ENCODE data around the gene ZNF503. TPM values are rescaled to one million over a fixed set of nuclear protein-coding genes. Genes with fewer than 3 reads are reported as not detected.

Gene ZNF503
- polyA plus RNA-seq, 2 donors: 14.5 to 19.4 TPM

DNA sequence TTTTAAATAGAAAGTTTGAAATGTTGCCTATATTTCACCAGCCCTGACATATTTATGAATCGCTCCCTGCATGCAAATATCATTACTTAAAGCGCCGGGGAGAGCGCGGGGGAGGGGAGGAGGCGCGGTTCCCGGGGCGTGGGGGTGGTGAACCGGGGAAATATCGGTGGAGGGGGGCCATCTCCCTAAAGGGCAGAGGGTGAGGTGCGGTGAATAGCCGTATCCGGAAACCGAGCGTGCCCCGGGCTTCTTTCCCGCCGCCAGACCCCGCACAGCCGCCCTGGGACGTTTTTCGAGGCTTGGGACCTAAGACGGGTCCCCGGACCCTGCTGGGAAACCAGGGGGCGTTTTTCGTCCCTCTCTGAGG lies 6.9 kb upstream of the ZNF503 start:
- Histone ChIP-seq H3K9me3 (ENCODE audit: control insufficient read depth in 2 of 2, insufficient read depth in 1 of 2, low read depth in 1 of 2, low read length in 1 of 2) (no peaks in the 10 kb centered on the region), H3K36me3 (ENCODE audit: control insufficient read depth in 2 of 2, insufficient read depth in 2 of 2, low read length in 1 of 2) (no peaks in the 10 kb centered on the region), H3K27me3 (ENCODE audit: control insufficient read depth in 1 of 2, insufficient read depth in 2 of 2, low read length in 2 of 2) (no peaks in the 10 kb centered on the region), H3K4me1 (ENCODE audit: control insufficient read depth in 2 of 2, insufficient read depth in 2 of 2, low read length in 1 of 2) (peaks cover 0 to 3% of the 10 kb centered on the region in 2 donors), H3K4me3 (ENCODE audit: low read depth in 1 of 2, low read length in 2 of 2) (peak overlapping the region; percentile 73 to 80), H3K27ac (ENCODE audit: low read depth in 2 of 2, low read length in 1 of 2) (peak overlapping the region; percentile 95 to 97)
- 2 to 8% methylated on average over 27 of the region's 27 CpGs for WGBS, 2 donors

- peak overlapping the region; percentile 95 to 97 for H3K27ac ChIP-seq (ENCODE audit: low read depth in 2 of 2, low read length in 1 of 2)
- H3K4me3 ChIP-seq (ENCODE audit: low read depth in 1 of 2, low read length in 2 of 2): peak overlapping the region; percentile 73 to 80
- H3K4me1 ChIP-seq (ENCODE audit: control insufficient read depth in 2 of 2, insufficient read depth in 2 of 2, low read length in 1 of 2): peaks cover 0 to 3% of the 10 kb centered on the region in 2 donors
- H3K36me3 ChIP-seq (ENCODE audit: control insufficient read depth in 2 of 2, insufficient read depth in 2 of 2, low read length in 1 of 2): no peaks in the 10 kb centered on the region
- H3K27me3 ChIP-seq (ENCODE audit: control insufficient read depth in 1 of 2, insufficient read depth in 2 of 2, low read length in 2 of 2): no peaks in the 10 kb centered on the region
- 3 to 13% methylated on average over 68 of the region's 68 CpGs for WGBS, 2 donors
- H3K9me3 ChIP-seq (ENCODE audit: control insufficient read depth in 2 of 2, insufficient read depth in 1 of 2, low read depth in 1 of 2, low read length in 1 of 2): no peaks in the 10 kb centered on the region
These were observed 6.3 kb upstream of the ZNF503 start for GRCh38 chr10:75407713-75408508.

GRCh38 chr10:75407224-75407712 lies 5.7 kb upstream of the ZNF503 start:
- H3K27me3 ChIP-seq (ENCODE audit: control insufficient read depth in 1 of 2, insufficient read depth in 2 of 2, low read length in 2 of 2): no peaks in the 10 kb centered on the region
- 27 to 34% methylated on average over 37 of the region's 37 CpGs for WGBS, 2 donors
- H3K4me1 ChIP-seq (ENCODE audit: control insufficient read depth in 2 of 2, insufficient read depth in 2 of 2, low read length in 1 of 2): peaks cover 0 to 3% of the 10 kb centered on the region in 2 donors
- peak overlapping the region; percentile 73 to 80 for H3K4me3 ChIP-seq (ENCODE audit: low read depth in 1 of 2, low read length in 2 of 2)
- no peaks in the 10 kb centered on the region for H3K9me3 ChIP-seq (ENCODE audit: control insufficient read depth in 2 of 2, insufficient read depth in 1 of 2, low read depth in 1 of 2, low read length in 1 of 2)
- peak overlapping the region; percentile 95 to 97 for H3K27ac ChIP-seq (ENCODE audit: low read depth in 2 of 2, low read length in 1 of 2)
- no peaks in the 10 kb centered on the region for H3K36me3 ChIP-seq (ENCODE audit: control insufficient read depth in 2 of 2, insufficient read depth in 2 of 2, low read length in 1 of 2)

DNA sequence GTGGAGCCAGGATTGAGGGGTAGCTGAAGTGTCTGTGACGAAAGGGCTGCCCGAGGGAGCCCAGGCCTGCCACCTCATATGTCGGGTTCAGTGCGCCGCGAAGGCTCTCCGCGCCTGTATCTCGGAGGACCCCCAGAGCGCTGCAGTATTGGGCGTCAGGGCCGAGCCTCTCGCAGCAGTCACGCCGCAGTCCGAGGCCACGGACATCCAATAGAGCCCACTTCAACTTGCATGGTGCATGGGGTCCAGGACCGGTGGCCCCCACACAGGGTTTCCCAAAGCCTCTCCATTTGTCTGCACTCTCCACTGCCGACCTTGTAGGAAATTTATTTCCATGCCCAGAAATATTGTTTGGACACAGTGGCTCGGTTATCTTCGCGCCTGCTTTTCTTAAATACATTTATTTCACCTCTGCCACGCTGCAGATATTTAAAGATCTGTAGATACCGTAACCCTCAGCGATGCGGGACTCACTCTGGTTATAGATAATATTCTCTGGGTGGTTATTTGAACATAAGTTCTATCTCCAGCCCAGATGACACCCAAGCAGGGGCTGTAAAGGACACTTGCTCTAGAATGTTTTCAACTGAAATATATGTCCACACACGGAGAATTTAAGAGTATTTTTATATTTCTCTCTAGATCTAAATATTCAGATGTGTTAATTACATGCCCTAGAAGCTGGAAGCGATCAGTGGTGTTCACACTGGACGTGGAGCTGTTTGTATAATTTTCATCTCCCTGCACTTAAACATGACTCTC lies 5.1 kb upstream of the ZNF503 start:
- Histone ChIP-seq H3K27me3 (ENCODE audit: control insufficient read depth in 1 of 2, insufficient read depth in 2 of 2, low read length in 2 of 2) (no peaks in the 10 kb centered on the region), H3K9me3 (ENCODE audit: control insufficient read depth in 2 of 2, insufficient read depth in 1 of 2, low read depth in 1 of 2, low read length in 1 of 2) (no peaks in the 10 kb centered on the region), H3K36me3 (ENCODE audit: control insufficient read depth in 2 of 2, insufficient read depth in 2 of 2, low read length in 1 of 2) (no peaks in the 10 kb centered on the region), H3K4me1 (ENCODE audit: control insufficient read depth in 2 of 2, insufficient read depth in 2 of 2, low read length in 1 of 2) (peaks cover 0 to 3% of the 10 kb centered on the region in 2 donors), H3K4me3 (ENCODE audit: low read depth in 1 of 2, low read length in 2 of 2) (peak overlapping the region in 1 of 2 donors; percentile 80), H3K27ac (ENCODE audit: low read depth in 2 of 2, low read length in 1 of 2) (peak overlapping the region; percentile 98 to 99)
- 47 to 57% methylated on average over 29 of the region's 29 CpGs for WGBS, 2 donors

GRCh38 chr10:75405598-75406461 lies 4.3 kb upstream of the ZNF503 start:
- 34 to 42% methylated on average over 32 to 39 of the region's 39 CpGs for WGBS, 2 donors
- no peaks in the 10 kb centered on the region for H3K36me3 ChIP-seq (ENCODE audit: control insufficient read depth in 2 of 2, insufficient read depth in 2 of 2, low read length in 1 of 2)
- no peaks in the 10 kb centered on the region for H3K9me3 ChIP-seq (ENCODE audit: control insufficient read depth in 2 of 2, insufficient read depth in 1 of 2, low read depth in 1 of 2, low read length in 1 of 2)
- H3K4me1 ChIP-seq (ENCODE audit: control insufficient read depth in 2 of 2, insufficient read depth in 2 of 2, low read length in 1 of 2): peaks cover 0 to 3% of the 10 kb centered on the region in 2 donors
- H3K27ac ChIP-seq (ENCODE audit: low read depth in 2 of 2, low read length in 1 of 2): peak overlapping the region; percentile 98 to 99
- no peaks in the 10 kb centered on the region for H3K27me3 ChIP-seq (ENCODE audit: control insufficient read depth in 1 of 2, insufficient read depth in 2 of 2, low read length in 2 of 2)
- H3K4me3 ChIP-seq (ENCODE audit: low read depth in 1 of 2, low read length in 2 of 2): peak overlapping the region; percentile 8 to 89

DNA sequence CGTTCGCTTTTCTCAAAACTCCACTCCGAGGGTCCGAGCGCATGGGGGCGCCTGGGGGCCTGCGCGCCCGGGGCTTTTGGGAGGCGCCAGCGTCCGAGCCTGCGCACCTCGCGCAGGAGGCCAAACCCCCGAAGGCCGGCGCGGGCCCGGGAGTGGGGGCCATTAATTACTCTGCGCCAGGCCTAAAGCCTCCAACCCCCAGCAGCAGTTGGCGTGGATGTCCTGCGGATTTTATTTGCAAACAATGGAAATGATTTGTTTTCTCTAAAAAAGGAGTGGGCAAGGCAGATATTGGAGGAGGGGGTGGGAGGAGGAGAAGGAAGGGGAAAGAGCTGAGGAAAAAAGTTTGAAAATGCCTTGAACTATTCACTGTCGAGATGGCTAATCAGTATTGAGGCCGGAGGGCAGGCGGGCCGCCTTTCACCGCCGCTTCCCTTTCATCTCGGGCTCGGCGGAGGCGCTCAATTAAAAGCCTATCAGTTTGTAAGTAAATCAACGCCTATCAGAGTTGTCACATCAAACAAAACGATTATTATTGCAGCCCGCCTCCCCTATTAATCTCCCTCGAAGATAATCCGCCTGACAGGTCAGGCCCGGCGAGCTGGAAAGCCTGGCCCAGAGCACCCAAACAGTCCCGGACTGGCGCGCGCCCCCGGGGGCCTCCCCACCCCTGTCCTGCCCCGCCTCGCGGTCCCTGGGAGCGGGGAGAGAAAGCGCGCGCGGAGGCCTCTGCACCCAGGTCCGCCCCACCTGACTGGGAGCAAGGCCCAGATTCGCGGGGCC lies 3.4 kb upstream of the ZNF503 start:
- H3K27me3 ChIP-seq (ENCODE audit: control insufficient read depth in 1 of 2, insufficient read depth in 2 of 2, low read length in 2 of 2): no peaks in the 10 kb centered on the region
- 10 to 20% methylated on average over 56 of the region's 56 CpGs for WGBS, 2 donors

DNA sequence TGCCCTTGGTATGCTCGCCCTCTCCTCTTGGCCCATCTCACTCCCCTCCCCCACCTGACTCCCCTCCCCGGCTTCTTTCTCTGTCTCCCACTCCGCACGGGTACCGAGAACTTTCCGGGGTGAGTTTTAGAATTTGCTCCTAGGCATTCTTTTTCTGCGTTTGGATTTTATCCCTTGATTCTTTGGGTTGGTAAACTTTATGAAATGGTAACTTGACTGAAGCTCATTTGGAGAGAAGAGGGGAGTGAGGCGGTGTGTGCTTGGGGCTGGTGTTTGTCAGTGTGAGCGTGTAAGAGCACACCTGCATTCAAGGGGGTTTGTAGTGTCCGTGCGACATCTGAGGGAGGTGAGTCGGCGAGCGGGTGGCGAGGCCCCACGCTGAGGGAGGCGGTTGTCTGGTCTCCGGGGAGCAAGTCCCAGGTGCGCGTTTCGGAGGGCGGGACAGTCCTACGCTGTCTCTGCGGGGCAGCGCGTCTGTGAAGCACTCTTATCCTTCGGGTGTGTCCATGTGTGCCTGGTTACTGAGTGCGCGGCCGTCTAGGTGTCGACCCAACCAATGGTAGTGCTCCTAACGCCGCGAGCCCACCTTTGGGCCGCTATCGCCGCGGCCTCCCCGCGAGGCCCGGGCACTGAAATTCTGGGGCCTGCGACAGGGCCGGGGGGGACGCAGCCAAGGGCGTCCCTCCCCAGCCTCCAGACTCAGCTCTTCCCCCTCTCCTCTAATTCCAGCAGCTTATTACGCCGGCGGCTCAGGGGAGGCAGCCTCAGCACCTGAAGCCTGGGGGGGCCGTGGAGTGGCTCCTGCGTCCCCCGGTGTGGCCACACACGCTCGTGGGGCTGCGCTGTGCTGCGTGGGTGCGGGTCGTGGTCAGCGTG lies 2.6 kb upstream of the ZNF503 start:
- H3K4me3 ChIP-seq (ENCODE audit: low read depth in 1 of 2, low read length in 2 of 2): peak overlapping the region; percentile 88 to 89
- H3K27me3 ChIP-seq (ENCODE audit: control insufficient read depth in 1 of 2, insufficient read depth in 2 of 2, low read length in 2 of 2): no peaks in the 10 kb centered on the region
- WGBS, 2 donors: 3 to 4% methylated on average over 58 of the region's 58 CpGs
- H3K9me3 ChIP-seq (ENCODE audit: control insufficient read depth in 2 of 2, insufficient read depth in 1 of 2, low read depth in 1 of 2, low read length in 1 of 2): no peaks in the 10 kb centered on the region
- H3K27ac ChIP-seq (ENCODE audit: low read depth in 2 of 2, low read length in 1 of 2): peak overlapping the region; percentile 98 to 99
- H3K4me1 ChIP-seq (ENCODE audit: control insufficient read depth in 2 of 2, insufficient read depth in 2 of 2, low read length in 1 of 2): peaks cover 0 to 4% of the 10 kb centered on the region in 2 donors
- H3K36me3 ChIP-seq (ENCODE audit: control insufficient read depth in 2 of 2, insufficient read depth in 2 of 2, low read length in 1 of 2): peaks cover 0 to 6% of the 10 kb centered on the region in 2 donors

More for the DNA sequence above, 3.4 kb upstream of the ZNF503 start:
- Histone ChIP-seq H3K27ac (ENCODE audit: low read depth in 2 of 2, low read length in 1 of 2) (peak overlapping the region; percentile 98 to 99), H3K4me1 (ENCODE audit: control insufficient read depth in 2 of 2, insufficient read depth in 2 of 2, low read length in 1 of 2) (peaks cover 0 to 3% of the 10 kb centered on the region in 2 donors), H3K36me3 (ENCODE audit: control insufficient read depth in 2 of 2, insufficient read depth in 2 of 2, low read length in 1 of 2) (no peaks in the 10 kb centered on the region), H3K4me3 (ENCODE audit: low read depth in 1 of 2, low read length in 2 of 2) (peak overlapping the region; percentile 88 to 89), H3K9me3 (ENCODE audit: control insufficient read depth in 2 of 2, insufficient read depth in 1 of 2, low read depth in 1 of 2, low read length in 1 of 2) (no peaks in the 10 kb centered on the region)
